GM23248 (cell line): ENCODE results near the gene AJAP1. TPM values are rescaled to one million over a fixed set of nuclear protein-coding genes. Genes with fewer than 3 reads are reported as not detected.

ENCODE experiments used
- DNase-seq: peaks from one replicate; pipeline ENCODE4 v3.0.0-alpha.2; 2015
- H2AFZ ChIP-seq: fragments of 200-600 bp; sonication (generic); 2 replicates; pipeline ENCODE4 v1.6.1; 2016; ENCODE audit warnings: antibody characterized with exemption
- H3F3A ChIP-seq: fragments of 200-600 bp; sonication (generic); 2 replicates; pipeline ENCODE4 v1.6.1; 2016; ENCODE audit warnings: mild to moderate bottlenecking, antibody characterized with exemption, mixed run types; ENCODE audit not compliant: insufficient read depth
- H3K27ac ChIP-seq: fragments of 200-600 bp; sonication (generic); 2 replicates; pipeline ENCODE4 v1.5.1; 2016; ENCODE audit warnings: mild to moderate bottlenecking
- H3K27me3 ChIP-seq: fragments of 200-600 bp; sonication (generic); replicated peaks from 2 replicates; pipeline ENCODE4 v1.6.1; 2016; ENCODE audit warnings: mild to moderate bottlenecking; ENCODE audit not compliant: insufficient read depth
- H3K36me3 ChIP-seq: fragments of 200-600 bp; sonication (generic); 2 replicates; pipeline ENCODE4 v1.6.1; 2016; ENCODE audit warnings: low read depth, mild to moderate bottlenecking
- H3K4me1 ChIP-seq: fragments of 200-600 bp; sonication (generic); 2 replicates; pipeline ENCODE4 v1.6.1; 2016; ENCODE audit warnings: mild to moderate bottlenecking; ENCODE audit not compliant: insufficient read depth
- H3K4me2 ChIP-seq: fragments of 200-600 bp; sonication (generic); one replicate; pipeline ENCODE4 v1.6.1; 2016; ENCODE audit warnings: mild to moderate bottlenecking; ENCODE audit not compliant: unreplicated experiment
- H3K4me3 ChIP-seq: fragments of 200-600 bp; sonication (generic); 2 replicates; pipeline ENCODE4 v1.5.1; 2016; ENCODE audit warnings: mild to moderate bottlenecking
- H3K79me2 ChIP-seq: fragments of 200-600 bp; sonication (generic); 2 replicates; pipeline ENCODE4 v1.6.1; 2016; ENCODE audit warnings: mild to moderate bottlenecking; ENCODE audit not compliant: insufficient read depth
- H3K9ac ChIP-seq: fragments of 200-600 bp; sonication (generic); 2 replicates; pipeline ENCODE4 v1.6.1; 2016; ENCODE audit warnings: mild to moderate bottlenecking
- H3K9me2 ChIP-seq: fragments of 200-600 bp; sonication (generic); 2 replicates; pipeline ENCODE4 v1.6.1; 2016; ENCODE audit warnings: mixed run types, mild to moderate bottlenecking, moderate library complexity; ENCODE audit not compliant: insufficient read depth
- H3K9me3 ChIP-seq: fragments of 200-600 bp; sonication (generic); one replicate; pipeline ENCODE4 v1.6.1; 2017; ENCODE audit warnings: low read depth
- H4K20me1 ChIP-seq: fragments of 200-600 bp; sonication (generic); 2 replicates; pipeline ENCODE4 v1.6.0; 2016; ENCODE audit not compliant: insufficient read depth
- EZH2 ChIP-seq: fragments of 200-600 bp; sonication (generic); IDR thresholded peaks from 2 replicates; pipeline ENCODE4 v1.6.1; 2018; ENCODE audit warnings: antibody characterized with exemption, mild to moderate bottlenecking; ENCODE audit not compliant: insufficient read depth, poor library complexity, severe bottlenecking
- EZH2phosphoT487 ChIP-seq: fragments of 200-600 bp; sonication (generic); IDR thresholded peaks from 2 replicates; pipeline ENCODE4 v1.6.1; 2018; ENCODE audit warnings: antibody characterized with exemption, moderate library complexity, mild to moderate bottlenecking, low read depth; ENCODE audit not compliant: insufficient read depth
- WGBS, 2 experiments: methylation state at CpG; one replicate each; pipeline ENCODE4 v1.1.6; 2015 to 2017; ENCODE audit warnings: low lambda C conversion rate in 2 of 2, low coverage in 1 of 2; ENCODE audit errors: missing lambda C conversion rate in 2 of 2; 5-methylcytosine and 5-hydroxymethylcytosine counted together
- in situ Hi-C: fragments of 300-500 bp; cut with MboI; formaldehyde crosslinking; loops from 2 replicates; pipeline ENCODE4 v1.15.0; 2020
- polyA plus RNA-seq: library from polyadenylated mRNA; unstranded; fragments of >200 nt; fragmentation: Nextera tagmentation; extraction: Ambion mirVana; gene quantifications from 2 replicates; pipeline ENCODE4 v1.2.1, GENCODE V29; 2016
- total RNA-seq: library from RNA; depleted of rRNA; stranded (reverse); fragments of >200 nt; shearing (Covaris generic); gene quantifications from 2 replicates; pipeline ENCODE4 v1.2.3, GENCODE V29; 2014

Gene AJAP1
- total and polyA plus RNA-seq, 2 experiments from 2014 or later, result 0.03 to 0.86 TPM

- H2AFZ ChIP-seq, result no peak overlapping the region
- no peak for DNase-seq
- in situ Hi-C loops, result no loop called here
- no peaks in the 10 kb centered on the region for H3F3A ChIP-seq
- H3K36me3 ChIP-seq, result no peaks in the 10 kb centered on the region
- H4K20me1 ChIP-seq, result no peaks in the 10 kb centered on the region
- no peaks in the 10 kb centered on the region for H3K27me3 ChIP-seq
- no peak overlapping the region for H3K4me3 ChIP-seq
- no peaks in the 10 kb centered on the region for H3K4me1 ChIP-seq
- TF ChIP-seq EZH2phosphoT487, result no peak
- TF ChIP-seq EZH2, result no peak
- no peak overlapping the region for H3K9ac ChIP-seq
- H3K79me2 ChIP-seq, result no peaks in the 10 kb centered on the region
- H3K9me2 ChIP-seq, result no peaks in the 10 kb centered on the region
- 6 to 10% methylated on average over 12 of the region's 12 CpGs for WGBS, 2 experiments
- H3K9me3 ChIP-seq, result no peaks in the 10 kb centered on the region
- H3K27ac ChIP-seq, result no peak overlapping the region
- H3K4me2 ChIP-seq, result no peak overlapping the region
Observed at GRCh38 chr1:4627353-4627752, 27.1 kb upstream of the AJAP1 start.

GRCh38 chr1:4628992-4629391 is 25.4 kb upstream of the AJAP1 start:
- in situ Hi-C loops, result no loop called here
- Histone ChIP-seq H3K27ac (no peak overlapping the region), H3K4me1 (no peaks in the 10 kb centered on the region), H3K9me3 (no peaks in the 10 kb centered on the region), H3K9me2 (no peaks in the 10 kb centered on the region), H4K20me1 (no peaks in the 10 kb centered on the region), H3K4me2 (no peak overlapping the region), H3K9ac (no peak overlapping the region), H3K79me2 (no peaks in the 10 kb centered on the region), H3K27me3 (no peaks in the 10 kb centered on the region), H3K36me3 (no peaks in the 10 kb centered on the region), H3K4me3 (no peak overlapping the region), H2AFZ (no peak overlapping the region), H3F3A (no peaks in the 10 kb centered on the region)
- WGBS, 2 experiments, result 41 to 66% methylated on average over 5 to 7 of the region's 7 CpGs
- DNase-seq, result no peak
- TF ChIP-seq EZH2, result no peak

GRCh38 chr1:4630561-4630960 is 23.8 kb upstream of the AJAP1 start:
- Histone ChIP-seq H2AFZ (no peak overlapping the region), H3K9ac (no peak overlapping the region), H3K9me3 (no peaks in the 10 kb centered on the region), H3K27me3 (no peaks in the 10 kb centered on the region), H3K9me2 (no peaks in the 10 kb centered on the region), H3K4me3 (no peak overlapping the region), H3K4me1 (no peaks in the 10 kb centered on the region), H4K20me1 (no peaks in the 10 kb centered on the region), H3K4me2 (no peak overlapping the region), H3F3A (no peaks in the 10 kb centered on the region), H3K36me3 (no peaks in the 10 kb centered on the region), H3K79me2 (no peaks in the 10 kb centered on the region), H3K27ac (no peak overlapping the region)
- in situ Hi-C loops, result no loop called here
- no peak for DNase-seq
- 34 to 37% methylated on average over 6 to 7 of the region's 7 CpGs for WGBS, 2 experiments
- TF ChIP-seq EZH2, result no peak
- TF ChIP-seq EZH2phosphoT487, result no peak

GRCh38 chr1:4631321-4631720 is 23.1 kb upstream of the AJAP1 start:
- H2AFZ ChIP-seq, result no peak overlapping the region
- DNase-seq, result no peak
- H3K79me2 ChIP-seq, result no peaks in the 10 kb centered on the region
- H3K27me3 ChIP-seq, result no peaks in the 10 kb centered on the region
- H4K20me1 ChIP-seq, result no peaks in the 10 kb centered on the region
- no peaks in the 10 kb centered on the region for H3K9me3 ChIP-seq
- no peak overlapping the region for H3K4me2 ChIP-seq
- 21 to 32% methylated on average over 5 of the region's 5 CpGs for WGBS, 2 experiments
- in situ Hi-C loops, result no loop called here
- no peaks in the 10 kb centered on the region for H3K4me1 ChIP-seq
- H3K27ac ChIP-seq, result no peak overlapping the region
- H3K4me3 ChIP-seq, result no peak overlapping the region
- no peaks in the 10 kb centered on the region for H3K9me2 ChIP-seq
- no peaks in the 10 kb centered on the region for H3F3A ChIP-seq
- no peaks in the 10 kb centered on the region for H3K36me3 ChIP-seq
- no peak overlapping the region for H3K9ac ChIP-seq
- TF ChIP-seq EZH2phosphoT487, result no peak
- no peak for TF ChIP-seq EZH2

GRCh38 chr1:4633346-4633745 is 21.1 kb upstream of the AJAP1 start:
- H3K9me3 ChIP-seq, result no peaks in the 10 kb centered on the region
- no peaks in the 10 kb centered on the region for H3K9me2 ChIP-seq
- no peak overlapping the region for H3K4me3 ChIP-seq
- no peaks in the 10 kb centered on the region for H3K79me2 ChIP-seq
- H3K4me1 ChIP-seq, result no peaks in the 10 kb centered on the region
- in situ Hi-C loops, result no loop called here
- no peaks in the 10 kb centered on the region for H3F3A ChIP-seq
- DNase-seq, result no peak
- H3K27ac ChIP-seq, result no peak overlapping the region
- TF ChIP-seq EZH2phosphoT487, result no peak
- WGBS, 2 experiments, result 54 to 58% methylated on average over 9 of the region's 9 CpGs
- H3K4me2 ChIP-seq, result no peak overlapping the region
- H3K36me3 ChIP-seq, result no peaks in the 10 kb centered on the region
- H3K27me3 ChIP-seq, result no peaks in the 10 kb centered on the region
- H2AFZ ChIP-seq, result no peak overlapping the region
- H4K20me1 ChIP-seq, result no peaks in the 10 kb centered on the region
- no peak overlapping the region for H3K9ac ChIP-seq
